CD4-positive, alpha-beta T cell (primary cell): ENCODE measurements around the gene RBFOX1. TPM values are rescaled to one million over a fixed set of nuclear protein-coding genes. Genes with fewer than 3 reads are reported as not detected.

Source experiments
- ATAC-seq: fragments of 200-7000 bp; cut with Tn5 transposase; one replicate; pipeline ENCODE4 v1.10.0; 2022; ENCODE audit warnings: mild to moderate bottlenecking; ENCODE audit not compliant: poor library complexity
- CTCF ChIA-PET: fragments of 350-600 bp; sonication (Branson Sonifier 250); formaldehyde crosslinking; loops from one replicate; lab custom pipeline; 2021; ENCODE audit warnings: antibody characterized with exemption, inconsistent platforms; lab: Charles Lee
- POLR2A ChIA-PET: fragments of 350-600 bp; sonication (Branson Sonifier 250); formaldehyde crosslinking; loops from one replicate; lab custom pipeline; 2021; ENCODE audit warnings: antibody characterized with exemption, inconsistent platforms; lab: Charles Lee
- DNase-seq, 14 experiments: peaks; one replicate each; pipeline ENCODE4 v3.0.0-alpha.2; 2013 to 2020; ENCODE audit warnings: mixed read lengths in 2 of 14
- H3K27ac ChIP-seq, 2 donors: one replicate each; pipeline versions ENCODE4 v1.5.1 to v1.7.0; 2013; ENCODE audit warnings: low read length in 2 of 2, low read depth in 1 of 2, mild to moderate bottlenecking in 1 of 2
- H3K27me3 ChIP-seq, 2 experiments: 1 replicate in 1 of 2; 2 replicates in 1 of 2; pipeline versions ENCODE4 v1.6.1 to v1.7.0; 2013; ENCODE audit warnings: low read length in 2 of 2, control low read depth in 1 of 2, mild to moderate bottlenecking in 1 of 2, moderate library complexity in 1 of 2; ENCODE audit not compliant: insufficient read depth in 2 of 2, control insufficient read depth in 1 of 2
- H3K36me3 ChIP-seq: one replicate; pipeline ENCODE4 v1.6.1; 2013; ENCODE audit warnings: low read length, control low read depth; ENCODE audit not compliant: insufficient read depth
- H3K4me1 ChIP-seq: one replicate; pipeline ENCODE4 v1.6.1; 2013; ENCODE audit warnings: low read length, control low read depth; ENCODE audit not compliant: insufficient read depth
- H3K4me3 ChIP-seq: one replicate; pipeline ENCODE4 v1.5.1; 2013; ENCODE audit warnings: mild to moderate bottlenecking, low read length, moderate library complexity
- H3K9me3 ChIP-seq, 2 experiments: 1 replicate in 1 of 2; 2 replicates in 1 of 2; pipeline versions ENCODE4 v1.6.1 to v1.7.0; 2013; ENCODE audit warnings: low read length in 2 of 2, mild to moderate bottlenecking in 2 of 2, control low read depth in 1 of 2, moderate library complexity in 1 of 2; ENCODE audit not compliant: control insufficient read depth in 1 of 2, insufficient read depth in 1 of 2
- H3K27ac Mint-ChIP-seq: one replicate; pipeline ENCODE4 v1.8.0; 2020; ENCODE audit warnings: mixed read lengths
- H3K27me3 Mint-ChIP-seq: one replicate; pipeline ENCODE4 v1.8.0; 2021; ENCODE audit warnings: mixed read lengths
- H3K36me3 Mint-ChIP-seq: one replicate; pipeline ENCODE4 v1.8.0; 2021; ENCODE audit warnings: low read depth, mixed read lengths
- H3K4me1 Mint-ChIP-seq: one replicate; pipeline ENCODE4 v1.8.0; 2021; ENCODE audit warnings: low read depth, mixed read lengths
- H3K4me3 Mint-ChIP-seq: one replicate; pipeline ENCODE4 v1.8.0; 2020; ENCODE audit warnings: mild to moderate bottlenecking, mixed read lengths
- H3K9me3 Mint-ChIP-seq: one replicate; pipeline ENCODE4 v1.8.0; 2020; ENCODE audit warnings: mixed read lengths
- CTCF ChIP-seq: fragments of 200-600 bp; IDR thresholded peaks from one replicate; pipeline ENCODE4 v1.8.0; 2022; ENCODE audit warnings: antibody characterized with exemption, mild to moderate bottlenecking
- intact Hi-C, 2 experiments: fragments of 100-400 bp; cut with DNase I in 1 of 2; cut with micrococcal nuclease in 1 of 2; formaldehyde crosslinking; loops; one replicate each; pipeline versions ENCODE4 v1.15.1 to v1.9.0; 2023 to 2025; cut with DNase I, micrococcal nuclease
- total RNA-seq, 174 experiments: library from RNA in 2 of 174; stranded (reverse) in 2 of 174; gene quantifications; one replicate each; pipeline ENCODE4 v1.2.3 and lab custom pipeline; 2021 to 2026

Gene RBFOX1
- total RNA-seq, 2 experiments from 2014 or later, result not detected

- intact Hi-C loops, result no loop called here
- ChIA-PET POLR2A (no interaction called here), CTCF (no interaction called here)
- Mint-ChIP-seq H3K4me1 (no peaks in the 10 kb centered on the region), H3K27ac (no peak overlapping the region), H3K4me3 (no peak overlapping the region), H3K36me3 (no peaks in the 10 kb centered on the region), H3K9me3 (peaks cover 2% of the 10 kb centered on the region), H3K27me3 (no peaks in the 10 kb centered on the region)
- no peaks in the 10 kb centered on the region for H3K9me3 ChIP-seq
- no peak overlapping the region for H3K4me3 ChIP-seq
- H3K27me3 ChIP-seq, result no peaks in the 10 kb centered on the region
- ATAC-seq (no peak), DNase-seq (no peak)
- H3K4me1 ChIP-seq, result no peaks in the 10 kb centered on the region
- no peak for TF ChIP-seq CTCF
- no peak overlapping the region for H3K27ac ChIP-seq
- no peaks in the 10 kb centered on the region for H3K36me3 ChIP-seq
Measured at GRCh38 chr16:7675628-7676027, 343.0 kb downstream of the RBFOX1 start.

- Mint-ChIP-seq H3K27ac (no peak overlapping the region), H3K4me1 (no peaks in the 10 kb centered on the region), H3K27me3 (no peaks in the 10 kb centered on the region), H3K4me3 (no peak overlapping the region), H3K9me3 (peaks cover 4% of the 10 kb centered on the region), H3K36me3 (no peaks in the 10 kb centered on the region)
- CTCF ChIA-PET, result no interaction called here
- no peak for TF ChIP-seq CTCF
- H3K27me3 ChIP-seq, result no peaks in the 10 kb centered on the region
- no peak overlapping the region for H3K4me3 ChIP-seq
- H3K9me3 ChIP-seq, result no peaks in the 10 kb centered on the region
- no peaks in the 10 kb centered on the region for H3K36me3 ChIP-seq
- ATAC-seq (no peak), DNase-seq (no peak)
- H3K4me1 ChIP-seq, result no peaks in the 10 kb centered on the region
- POLR2A ChIA-PET, result no interaction called here
- intact Hi-C loops, result no loop called here
- no peak overlapping the region for H3K27ac ChIP-seq
Measured at GRCh38 chr16:7680296-7680695, 347.7 kb downstream of the RBFOX1 start.

GRCh38 chr16:7688811-7689210 is 356.2 kb downstream of the RBFOX1 start:
- ChIA-PET POLR2A (no interaction called here), CTCF (no interaction called here)
- intact Hi-C loops, result no loop called here
- H3K4me3 Mint-ChIP-seq, result no peak overlapping the region
- H3K4me1 ChIP-seq, result no peaks in the 10 kb centered on the region
- ATAC-seq (no peak), DNase-seq (no peak)
- no peaks in the 10 kb centered on the region for H3K4me1 Mint-ChIP-seq
- no peak overlapping the region for H3K27ac ChIP-seq
- no peaks in the 10 kb centered on the region for H3K27me3 ChIP-seq
- H3K36me3 ChIP-seq, result no peaks in the 10 kb centered on the region
- no peaks in the 10 kb centered on the region for H3K36me3 Mint-ChIP-seq
- TF ChIP-seq CTCF, result no peak
- peaks cover 5% of the 10 kb centered on the region for H3K9me3 Mint-ChIP-seq
- H3K4me3 ChIP-seq, result no peak overlapping the region
- H3K9me3 ChIP-seq, result no peaks in the 10 kb centered on the region
- H3K27ac Mint-ChIP-seq, result no peak overlapping the region
- no peaks in the 10 kb centered on the region for H3K27me3 Mint-ChIP-seq
